GM12864 (cell line): ENCODE results near the gene DPYSL3.

ENCODE experiments used
- DNase-seq: peaks from one replicate; pipeline ENCODE4 v3.0.0-alpha.2; 2011; ENCODE audit warnings: low read depth
- H3K4me3 ChIP-seq: 2 replicates; pipeline ENCODE4 v1.5.1; 2011; ENCODE audit warnings: mild to moderate bottlenecking, low read depth, low read length, control low read depth
- CTCF ChIP-seq: IDR thresholded peaks from 2 replicates; pipeline ENCODE4 v1.5.1; 2011; ENCODE audit warnings: low read depth, mild to moderate bottlenecking, moderate library complexity, low read length, control low read depth, inconsistent platforms; ENCODE audit errors: missing control alignments

DPYSL3 gene

GRCh38 chr5:147483961-147484707 lies 25.7 kb downstream of the DPYSL3 start:
- TF ChIP-seq CTCF, result no peak
- DNase-seq, result no peak
- no peak overlapping the region for H3K4me3 ChIP-seq

- no peak overlapping the region for H3K4me3 ChIP-seq
- DNase-seq, result no peak
- no peak for TF ChIP-seq CTCF
These were observed 26.6 kb downstream of the DPYSL3 start for GRCh38 chr5:147483188-147483790.

- H3K4me3 ChIP-seq, result no peak overlapping the region
- TF ChIP-seq CTCF, result no peak
- DNase-seq, result no peak
These were observed 27.1 kb downstream of the DPYSL3 start for GRCh38 chr5:147482706-147483180.

GRCh38 chr5:147481874-147482705 lies 27.8 kb downstream of the DPYSL3 start:
- DNase-seq, result no peak
- H3K4me3 ChIP-seq, result no peak overlapping the region
- no peak for TF ChIP-seq CTCF

GRCh38 chr5:147481376-147481775 lies 28.5 kb downstream of the DPYSL3 start:
- TF ChIP-seq CTCF, result no peak

GRCh38 chr5:147479949-147480348 lies 29.9 kb downstream of the DPYSL3 start:
- no peak for DNase-seq

More at GRCh38 chr5:147481376-147481775, 28.5 kb downstream of the DPYSL3 start:
- DNase-seq, result no peak
- H3K4me3 ChIP-seq, result no peak overlapping the region

More at GRCh38 chr5:147479949-147480348, 29.9 kb downstream of the DPYSL3 start:
- H3K4me3 ChIP-seq, result no peak overlapping the region
- no peak for TF ChIP-seq CTCF
